ENCODE data around the gene DNTTIP2. TPM values are rescaled to one million over a fixed set of nuclear protein-coding genes. Genes with fewer than 3 reads are reported as not detected.

DNTTIP2 gene, protein sequence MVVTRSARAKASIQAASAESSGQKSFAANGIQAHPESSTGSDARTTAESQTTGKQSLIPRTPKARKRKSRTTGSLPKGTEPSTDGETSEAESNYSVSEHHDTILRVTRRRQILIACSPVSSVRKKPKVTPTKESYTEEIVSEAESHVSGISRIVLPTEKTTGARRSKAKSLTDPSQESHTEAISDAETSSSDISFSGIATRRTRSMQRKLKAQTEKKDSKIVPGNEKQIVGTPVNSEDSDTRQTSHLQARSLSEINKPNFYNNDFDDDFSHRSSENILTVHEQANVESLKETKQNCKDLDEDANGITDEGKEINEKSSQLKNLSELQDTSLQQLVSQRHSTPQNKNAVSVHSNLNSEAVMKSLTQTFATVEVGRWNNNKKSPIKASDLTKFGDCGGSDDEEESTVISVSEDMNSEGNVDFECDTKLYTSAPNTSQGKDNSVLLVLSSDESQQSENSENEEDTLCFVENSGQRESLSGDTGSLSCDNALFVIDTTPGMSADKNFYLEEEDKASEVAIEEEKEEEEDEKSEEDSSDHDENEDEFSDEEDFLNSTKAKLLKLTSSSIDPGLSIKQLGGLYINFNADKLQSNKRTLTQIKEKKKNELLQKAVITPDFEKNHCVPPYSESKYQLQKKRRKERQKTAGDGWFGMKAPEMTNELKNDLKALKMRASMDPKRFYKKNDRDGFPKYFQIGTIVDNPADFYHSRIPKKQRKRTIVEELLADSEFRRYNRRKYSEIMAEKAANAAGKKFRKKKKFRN
- total RNA-seq (ENCODE audit: low replicate concordance) = 13.7 and 22.1 TPM in 2 replicates

GRCh38 chr1:93878889-93879586 lies at the start of gene DNTTIP2:
Gene DNTTIP2, minus strand, starts transcription at chr1:93879206. Its CDS starts 58 bp downstream, at chr1:93879148.

GRCh38 chr1:93909146-93910050 lies 30.4 kb upstream of the DNTTIP2 start, which contains the start of gene GCLM:
Gene GCLM, minus strand, starts transcription at chr1:93909430. Its CDS starts 267 bp downstream, at chr1:93909163.

Other genes with a start within 250 kb of the DNTTIP2 start
- 17.4 and 26.3 TPM in 2 replicates for gene BCAR3, start 197.4 kb downstream of the DNTTIP2 start, total RNA-seq (ENCODE audit: low replicate concordance)
- gene GCLM, start 30.2 kb upstream of the DNTTIP2 start, total RNA-seq (ENCODE audit: low replicate concordance) = 5.4 and 12.3 TPM in 2 replicates
- gene ABCA4, start 241.9 kb upstream of the DNTTIP2 start, total RNA-seq (ENCODE audit: low replicate concordance) = 0.15 and 1.1 TPM in 2 replicates

Data from smooth muscle cell of the coronary artery (primary cell).